GM18508 (cell line): ENCODE data around the gene BTBD9.
"Not testable (repeated sequence)": the region's sequence is repeated elsewhere in the genome, so short reads cannot be mapped to it uniquely, and the experiment has no call there.

Experiments
- ATAC-seq: cut with Tn5 transposase; IDR thresholded peaks from one replicate; pipeline ENCODE4 v1.9.1; 2021; ENCODE audit warnings: moderate number of reproducible peaks; ENCODE audit not compliant: insufficient read depth, unreplicated experiment

BTBD9 gene

DNA sequence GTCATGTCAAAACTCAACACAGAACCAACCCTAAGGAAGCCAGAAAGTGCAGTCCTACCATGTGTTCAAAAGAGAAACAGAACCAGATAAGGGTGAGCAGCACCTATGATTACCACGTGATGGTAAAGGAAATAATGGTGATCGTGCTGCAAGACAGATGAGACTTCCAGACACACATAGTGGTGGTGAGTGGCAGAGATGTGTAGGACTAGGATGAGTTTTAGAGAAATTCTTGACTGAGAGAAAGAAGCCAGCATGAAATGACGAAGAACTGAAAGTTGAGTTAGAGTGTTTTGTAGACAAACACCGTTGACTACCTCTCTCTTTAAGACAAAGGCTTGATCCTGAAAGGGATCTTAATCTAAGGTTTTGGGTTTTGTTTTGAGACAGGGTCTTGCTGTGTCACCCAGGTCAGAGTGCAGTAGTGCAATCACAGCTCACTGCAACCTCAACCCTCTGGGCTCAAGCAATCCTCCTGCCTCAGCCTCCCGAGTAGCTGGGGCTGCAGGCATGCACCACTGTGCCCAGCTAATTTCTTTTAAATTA lies 10.6 kb upstream of the BTBD9 start:
- ATAC-seq = no peak

- ATAC-seq = no peak
These were observed 10.0 kb upstream of the BTBD9 start for GRCh38 chr6:38649744-38650143.

DNA sequence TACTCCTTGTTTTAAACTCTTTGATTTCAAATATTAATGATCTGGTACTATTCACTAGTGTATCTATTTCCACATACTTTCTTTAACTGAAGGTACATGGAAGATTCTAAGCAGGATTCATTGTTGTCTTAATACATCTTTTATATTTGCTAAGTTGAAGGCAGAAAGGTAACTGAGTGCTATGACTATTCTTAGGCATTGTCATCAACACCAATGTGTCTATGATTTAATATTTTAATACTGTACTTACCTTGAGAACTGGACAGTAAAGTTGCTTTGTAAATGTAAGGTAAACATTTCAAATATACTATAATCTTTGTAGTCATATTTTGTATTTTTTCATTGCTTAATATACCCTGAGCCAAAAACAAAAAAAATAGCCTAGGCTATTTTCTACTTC lies 8.9 kb upstream of the BTBD9 start:
- no peak for ATAC-seq

DNA sequence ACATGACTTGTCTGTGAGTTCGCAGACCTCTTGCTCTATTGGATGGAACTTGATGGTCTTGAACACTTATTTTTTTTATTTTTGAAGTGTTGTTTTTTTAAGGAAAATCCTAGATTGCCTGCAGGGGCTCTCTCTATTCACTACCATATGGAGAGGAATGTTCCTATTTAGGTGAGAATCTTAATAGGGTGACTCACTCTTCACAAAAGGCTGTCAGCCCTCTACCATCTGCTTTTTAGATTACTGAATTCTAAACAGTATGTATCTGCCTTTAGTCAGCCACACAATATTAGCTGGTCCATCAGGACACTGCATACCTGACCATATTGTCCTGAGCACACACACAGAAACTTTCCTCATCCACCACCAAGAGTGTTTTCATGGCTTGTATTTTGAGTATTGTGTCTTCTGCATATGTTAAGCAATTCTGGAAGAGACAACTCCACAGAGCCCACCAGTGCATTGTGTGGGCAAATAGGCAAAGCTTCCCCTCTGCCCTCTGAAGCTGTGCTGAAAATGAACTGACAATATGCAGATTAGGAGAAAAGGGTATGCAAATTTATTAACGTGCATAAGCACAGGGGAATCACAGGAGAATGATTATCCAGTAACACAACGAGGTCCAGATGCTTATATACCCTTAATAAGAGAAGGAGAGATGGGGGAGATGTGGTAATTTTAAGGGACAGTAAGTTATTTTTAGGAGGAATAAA lies 6.6 kb upstream of the BTBD9 start:
- no peak for ATAC-seq

- no peak for ATAC-seq
These were observed 5.2 kb upstream of the BTBD9 start for GRCh38 chr6:38644951-38645350.

DNA sequence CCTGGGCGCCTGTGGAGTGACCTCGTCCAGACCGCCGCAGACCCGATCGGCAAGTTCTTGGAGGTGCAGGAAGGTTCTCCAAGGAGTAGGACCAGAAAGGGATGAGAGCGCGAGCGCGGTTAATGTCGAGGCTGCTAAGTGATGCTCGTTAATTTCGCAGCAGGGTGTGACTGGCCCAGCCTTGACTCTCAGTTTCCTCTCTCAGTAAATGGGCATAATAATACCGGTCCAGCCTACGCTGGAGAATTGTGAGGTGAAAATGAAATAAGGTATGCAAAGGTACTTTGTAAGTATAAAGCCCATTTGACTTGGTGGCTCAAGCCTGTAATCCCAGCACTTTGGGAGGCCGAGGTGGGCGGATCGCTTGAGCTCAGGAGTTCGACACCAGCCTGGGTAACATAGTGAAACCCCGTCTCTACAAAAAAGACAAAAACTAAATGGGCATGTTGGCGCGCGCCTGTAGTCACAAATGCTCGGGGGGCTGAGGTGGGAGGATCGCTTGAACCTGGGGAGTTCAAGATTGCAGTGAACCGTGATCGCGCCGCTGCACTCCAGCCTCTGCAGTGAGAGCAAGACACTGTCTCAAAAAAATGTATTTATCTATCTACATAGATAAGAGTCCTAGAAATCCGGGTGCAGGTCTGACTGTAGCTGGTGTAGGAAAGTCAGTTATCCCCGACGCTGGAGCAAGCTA lies 634 bp upstream of the BTBD9 start:
- no peak for ATAC-seq

DNA sequence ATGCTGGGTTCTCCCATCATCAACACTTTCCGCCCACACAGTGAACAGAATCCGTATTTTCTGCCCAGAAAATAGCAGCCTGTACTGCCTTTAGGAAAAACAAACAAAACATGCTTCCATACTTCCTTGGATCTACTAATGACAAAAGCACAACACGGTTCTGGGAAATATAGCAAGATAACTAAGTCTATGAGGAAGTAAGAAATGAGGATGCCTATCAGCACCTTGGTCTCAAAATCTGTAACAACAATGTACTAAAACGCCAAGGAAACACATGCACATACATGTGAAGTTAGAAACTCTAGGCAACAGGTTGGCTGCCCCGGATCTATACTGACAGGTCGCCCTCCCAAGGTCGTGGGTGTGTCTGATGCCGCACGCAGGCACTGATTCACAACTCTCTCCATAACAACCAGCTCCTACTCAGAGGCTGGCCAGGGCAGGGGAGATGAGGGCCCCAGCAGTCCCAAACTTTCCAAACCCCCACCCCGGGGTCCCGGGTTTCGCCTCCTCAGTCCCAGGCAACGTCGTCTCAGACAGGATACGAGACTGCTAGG lies 710 bp downstream of the BTBD9 start:
- ATAC-seq = no peak

- ATAC-seq = no peak
These were observed 2.0 kb downstream of the BTBD9 start for GRCh38 chr6:38637756-38638155.

- ATAC-seq = no peak
These were observed 3.7 kb downstream of the BTBD9 start for GRCh38 chr6:38636027-38636426.

DNA sequence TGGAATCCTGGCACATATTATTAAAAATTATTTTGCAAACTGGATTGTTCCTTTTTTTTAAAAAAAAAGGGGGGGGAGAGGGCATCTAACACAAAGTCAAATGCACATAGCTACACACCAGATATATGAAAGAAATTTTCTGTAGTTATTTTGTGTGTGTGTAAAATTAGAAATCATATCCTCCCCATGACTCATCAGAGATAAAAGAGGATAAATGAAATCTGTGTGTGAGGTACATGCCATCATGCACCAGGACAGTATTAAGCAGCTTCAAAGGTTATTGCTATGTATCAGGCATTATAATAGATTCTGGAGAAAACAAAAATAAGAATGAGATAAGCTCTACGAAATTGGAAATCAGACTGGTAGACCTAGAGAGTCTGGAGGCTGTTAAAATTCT lies 5.2 kb downstream of the BTBD9 start:
- ATAC-seq = no peak

- ATAC-seq = no peak
These were observed 7.2 kb downstream of the BTBD9 start for GRCh38 chr6:38632490-38632889.

DNA sequence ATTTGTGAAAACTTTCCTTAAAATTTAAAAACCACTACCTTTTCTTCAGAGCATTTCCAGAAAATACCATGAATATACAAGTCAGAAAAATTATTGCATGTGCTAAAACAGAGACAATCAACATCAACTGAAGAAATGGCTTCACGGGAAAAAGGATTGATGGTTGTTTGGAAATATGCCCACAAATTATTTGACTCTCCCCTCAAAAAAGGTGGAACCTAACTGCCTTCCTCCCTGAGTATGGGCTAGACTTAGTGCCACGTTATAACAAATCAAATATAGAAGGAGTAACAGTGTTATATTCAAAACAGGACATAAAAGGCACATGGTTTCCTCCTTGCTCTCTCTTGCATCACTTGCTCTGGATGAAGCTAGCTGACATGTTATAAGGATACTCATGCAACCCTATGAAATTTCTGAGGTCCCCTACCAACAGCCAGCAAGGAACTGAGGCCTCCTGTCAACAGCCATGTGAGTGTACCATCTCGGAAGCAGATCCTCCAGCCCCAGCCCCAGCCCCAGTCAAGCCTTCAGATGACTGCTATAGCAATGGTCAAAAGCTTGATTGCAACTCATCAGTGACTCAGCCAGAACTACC lies 8.4 kb downstream of the BTBD9 start:
- no peak for ATAC-seq

GRCh38 chr6:38625217-38625616 lies 14.5 kb downstream of the BTBD9 start:
- no peak for ATAC-seq

DNA sequence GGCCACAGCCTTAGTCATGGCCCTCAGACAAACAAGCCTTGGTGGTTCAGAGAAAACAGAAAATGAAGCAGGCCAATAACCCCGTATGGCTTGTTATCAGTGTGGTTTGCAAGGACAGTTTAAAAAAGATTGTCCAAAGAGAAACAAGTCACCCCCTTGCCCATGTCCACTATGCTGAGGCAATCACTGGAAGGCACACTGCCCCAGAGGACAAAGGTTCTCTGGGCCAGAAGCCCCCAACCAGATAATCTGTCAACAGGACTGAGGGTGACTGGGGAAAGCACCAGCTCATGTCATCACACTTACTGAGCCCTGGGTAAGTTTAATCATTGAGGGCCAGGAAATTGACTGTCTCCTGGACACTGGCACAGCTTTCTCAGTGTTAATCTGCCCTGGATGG lies 20.4 kb downstream of the BTBD9 start:
- ATAC-seq = not testable (repeated sequence)

DNA sequence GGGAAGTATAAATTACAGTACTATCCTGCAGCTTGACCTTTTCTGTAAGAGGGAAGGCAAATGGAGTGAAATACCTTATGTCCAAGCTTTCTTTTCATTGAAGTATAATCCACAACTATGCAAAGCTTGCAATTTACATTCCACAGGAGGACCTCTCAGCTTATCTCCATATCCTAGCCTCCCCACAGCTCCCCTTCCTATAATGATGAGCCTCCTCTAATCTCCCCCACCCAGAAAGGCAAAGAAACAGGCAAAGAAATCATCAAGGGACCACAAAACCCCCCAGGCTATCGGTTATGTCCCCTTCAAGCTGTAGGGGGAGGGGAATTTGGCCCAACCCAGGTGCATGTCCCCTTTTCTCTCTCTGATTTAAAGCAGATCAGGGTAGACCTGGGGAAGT lies 21.4 kb downstream of the BTBD9 start:
- not testable (repeated sequence) for ATAC-seq

DNA sequence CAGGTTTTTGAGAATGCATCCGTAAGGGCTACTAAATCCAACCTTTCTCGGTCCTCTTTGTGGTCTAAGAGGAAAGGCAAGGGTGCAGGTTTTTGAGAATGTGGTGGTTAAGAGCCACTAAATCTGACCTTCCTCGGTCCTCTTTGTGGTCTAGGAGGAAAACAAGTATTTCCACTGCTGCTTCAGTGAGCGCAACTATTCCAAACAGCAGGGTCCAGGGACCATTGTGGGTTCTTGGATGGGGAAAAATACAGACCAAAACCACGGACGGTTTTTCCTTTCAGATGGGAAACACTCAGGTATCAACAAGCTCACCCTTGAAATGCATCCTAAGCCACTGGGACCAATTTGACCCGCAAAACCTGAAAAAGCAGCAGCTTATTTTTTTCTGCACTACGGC lies 21.9 kb downstream of the BTBD9 start:
- no peak for ATAC-seq

DNA sequence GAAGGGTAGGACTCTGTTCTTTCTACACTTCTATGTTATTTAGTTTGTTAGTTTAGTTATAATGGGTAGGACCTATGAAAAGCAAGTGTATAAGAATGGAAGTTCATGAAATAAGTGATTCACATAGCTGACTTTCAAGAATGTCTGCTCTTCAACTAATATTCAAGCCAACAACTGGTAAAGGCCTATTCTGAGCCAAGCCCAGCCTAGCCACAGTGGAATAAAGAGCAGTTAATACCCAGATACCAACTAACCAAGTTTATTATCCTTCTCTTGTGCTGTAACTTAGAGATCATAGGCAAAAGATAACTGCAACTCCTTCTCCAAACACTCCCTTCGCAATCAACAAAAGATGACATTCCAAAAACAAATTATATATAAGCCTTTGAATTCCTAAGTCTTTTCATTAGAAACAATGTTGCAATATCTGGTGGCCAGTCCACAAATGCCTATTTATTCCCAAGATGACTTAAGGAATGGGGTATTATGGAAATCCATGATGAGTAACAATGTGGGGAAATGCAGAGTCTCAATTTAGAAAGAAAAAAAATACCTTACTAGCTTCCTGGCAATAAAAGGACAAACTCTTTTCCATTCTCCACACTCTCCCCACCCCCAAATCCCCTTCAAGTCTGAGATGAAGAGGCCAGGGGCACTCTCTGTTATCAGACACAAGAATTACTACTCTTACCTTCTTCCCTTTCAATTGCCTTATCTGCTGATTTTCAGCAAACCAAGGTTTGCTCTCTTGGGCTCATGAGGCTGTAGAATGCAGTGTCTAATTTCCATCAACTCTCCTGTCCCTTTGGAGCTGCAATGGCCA lies 27.4 kb downstream of the BTBD9 start:
- no peak for ATAC-seq

DNA sequence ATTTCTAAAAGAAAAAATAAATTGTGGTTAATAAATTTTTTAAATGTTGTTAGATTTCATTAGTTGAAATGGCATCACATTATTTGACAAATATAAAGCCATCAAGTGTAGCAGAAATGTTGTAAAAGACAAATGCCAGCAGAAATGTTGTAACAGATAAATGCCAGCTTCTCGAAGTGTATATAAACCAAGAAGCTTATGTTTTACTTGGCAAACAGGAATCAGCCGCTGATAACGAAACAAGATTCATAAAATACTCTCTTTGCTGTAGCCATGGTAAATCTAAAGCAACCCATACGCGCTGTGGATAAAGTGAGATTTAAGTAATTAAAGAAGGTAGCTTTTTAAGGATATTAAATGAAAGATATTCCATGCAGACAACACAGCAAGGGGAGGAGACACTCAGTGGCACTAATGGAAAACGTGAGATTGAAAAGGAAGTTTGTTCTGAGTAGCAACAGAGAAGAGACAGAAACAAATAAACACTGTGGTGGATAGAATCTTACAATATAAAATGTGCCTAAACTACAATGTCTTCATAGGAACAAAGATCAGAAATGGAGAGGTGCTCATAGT lies 29.6 kb downstream of the BTBD9 start:
- no peak for ATAC-seq

DNA sequence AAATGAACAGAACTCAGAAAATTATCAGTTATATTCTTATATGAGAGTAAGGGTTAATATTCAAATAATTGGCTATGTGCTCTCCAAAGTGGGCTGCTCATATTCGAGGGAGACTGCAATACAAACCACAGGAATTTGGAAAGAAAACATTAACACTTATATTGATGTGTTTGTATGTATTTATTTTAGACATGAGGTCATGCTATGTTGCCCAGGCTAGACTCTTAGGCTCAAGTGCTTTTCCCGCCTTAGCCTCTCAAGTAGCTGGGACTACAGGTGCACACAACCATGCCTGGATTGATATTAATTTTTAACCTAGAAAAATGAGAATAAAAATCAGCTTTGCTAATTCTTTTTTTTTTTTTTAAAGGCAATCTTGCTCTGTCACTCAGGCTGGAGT lies 35.0 kb downstream of the BTBD9 start:
- no peak for ATAC-seq

DNA sequence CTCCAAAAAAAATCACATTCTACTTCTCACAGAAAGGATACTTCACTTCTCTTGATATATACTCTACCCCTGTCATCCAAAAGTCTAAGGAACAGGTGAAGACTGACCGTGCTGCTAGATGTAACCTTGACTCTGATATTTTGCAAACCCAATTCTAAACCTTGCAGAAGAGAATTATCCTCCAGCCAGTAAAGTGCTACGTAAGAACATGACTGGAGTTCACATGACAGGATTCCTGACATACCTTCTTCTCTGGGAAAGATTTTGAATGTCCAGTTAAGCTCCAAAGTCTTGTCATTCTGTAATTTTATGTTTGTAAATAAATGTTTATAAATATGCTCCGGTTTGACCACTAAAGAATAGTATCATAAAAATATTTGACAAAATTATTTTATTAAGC lies 35.8 kb downstream of the BTBD9 start:
- no peak for ATAC-seq
